ENCODE results near the gene PPRC1.
A peak's percentile ranks its signal among the peaks of the same experiment; 100 is the strongest.

PPRC1 gene

GRCh38 chr10:102117391-102118159, 15.3 kb upstream of the PPRC1 start:
- no peak for DNase-seq
- Histone ChIP-seq H3K27me3 (replicated peaks; ENCODE audit: insufficient read depth, low read length) (no peaks in the 10 kb centered on the region), H3K79me2 (ENCODE audit: low read length) (peaks cover 67% of the 10 kb centered on the region), H3K4me2 (ENCODE audit: low read depth, low read length) (no peak overlapping the region), H3K4me1 (ENCODE audit: low read length) (peaks cover 44% of the 10 kb centered on the region), H3K9ac (ENCODE audit: low read length) (no peak overlapping the region), H4K20me1 (ENCODE audit: insufficient read depth, low read length) (no peaks in the 10 kb centered on the region), H3K9me3 (replicated peaks; ENCODE audit: insufficient read depth, low read length) (no peaks in the 10 kb centered on the region), H3K4me3 (ENCODE audit: low read length) (no peak overlapping the region), H2AFZ (ENCODE audit: low read length) (no peak overlapping the region), H3K27ac (ENCODE audit: low read length) (no peak overlapping the region), H3K36me3 (replicated peaks; ENCODE audit: insufficient read depth, low read length) (no peaks in the 10 kb centered on the region), H3K9me2 (replicated peaks; ENCODE audit: insufficient read depth, low read length) (no peaks in the 10 kb centered on the region), H3F3A (ENCODE audit: insufficient read depth, low read length) (peaks cover 7% of the 10 kb centered on the region; the same call in 1 of the 2 replicates)
- TF ChIP-seq EZH2phosphoT487 (IDR thresholded peaks at IDR 0.05; ENCODE audit: low read length) (no peak), EZH2 (optimal IDR thresholded peaks at IDR 0.05; ENCODE audit: low read depth, low read length) (no peak)
- TF ChIP-seq, protein P1, sequence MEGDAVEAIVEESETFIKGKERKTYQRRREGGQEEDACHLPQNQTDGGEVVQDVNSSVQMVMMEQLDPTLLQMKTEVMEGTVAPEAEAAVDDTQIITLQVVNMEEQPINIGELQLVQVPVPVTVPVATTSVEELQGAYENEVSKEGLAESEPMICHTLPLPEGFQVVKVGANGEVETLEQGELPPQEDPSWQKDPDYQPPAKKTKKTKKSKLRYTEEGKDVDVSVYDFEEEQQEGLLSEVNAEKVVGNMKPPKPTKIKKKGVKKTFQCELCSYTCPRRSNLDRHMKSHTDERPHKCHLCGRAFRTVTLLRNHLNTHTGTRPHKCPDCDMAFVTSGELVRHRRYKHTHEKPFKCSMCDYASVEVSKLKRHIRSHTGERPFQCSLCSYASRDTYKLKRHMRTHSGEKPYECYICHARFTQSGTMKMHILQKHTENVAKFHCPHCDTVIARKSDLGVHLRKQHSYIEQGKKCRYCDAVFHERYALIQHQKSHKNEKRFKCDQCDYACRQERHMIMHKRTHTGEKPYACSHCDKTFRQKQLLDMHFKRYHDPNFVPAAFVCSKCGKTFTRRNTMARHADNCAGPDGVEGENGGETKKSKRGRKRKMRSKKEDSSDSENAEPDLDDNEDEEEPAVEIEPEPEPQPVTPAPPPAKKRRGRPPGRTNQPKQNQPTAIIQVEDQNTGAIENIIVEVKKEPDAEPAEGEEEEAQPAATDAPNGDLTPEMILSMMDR (IDR thresholded peaks at IDR 0.05; ENCODE audit: low read length): no peak

GRCh38 chr10:102118867-102119266, 14.0 kb upstream of the PPRC1 start:
- DNase-seq: no peak
- H2AFZ ChIP-seq (ENCODE audit: low read length): no peak overlapping the region

DNA sequence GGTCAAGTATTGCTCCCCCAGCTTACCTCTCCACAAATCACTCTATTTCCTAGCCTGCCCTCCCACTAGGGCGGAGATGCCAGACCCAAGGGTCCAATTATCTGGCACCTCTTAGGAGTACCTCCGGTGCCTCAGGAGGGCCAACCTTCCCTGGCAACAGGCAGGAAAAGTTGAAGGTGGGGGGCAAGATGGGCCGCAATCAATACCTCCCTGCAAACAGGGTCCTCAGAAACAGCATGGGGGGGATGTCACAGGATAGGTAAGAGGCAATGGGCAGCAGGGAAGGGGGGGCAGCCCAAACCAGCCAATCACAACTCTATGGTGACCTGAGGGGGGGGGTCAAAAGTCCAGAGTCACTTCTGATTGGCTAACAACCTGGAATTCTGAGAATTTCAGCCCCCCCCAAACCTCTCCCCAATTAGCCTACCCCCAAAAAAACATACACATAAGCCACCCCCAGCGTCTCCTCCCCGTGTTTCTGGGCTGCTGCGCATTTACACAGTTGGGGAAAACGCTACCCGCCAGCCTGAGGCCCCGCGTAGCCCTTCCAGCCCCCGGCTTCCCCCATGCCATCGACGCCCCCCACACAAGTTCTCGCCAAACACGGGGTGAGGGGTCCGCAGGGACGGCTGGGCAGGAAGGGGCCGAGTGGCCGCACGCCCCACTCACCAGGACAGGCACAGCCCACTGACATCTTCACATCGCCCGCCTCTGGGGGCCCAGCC, 13.3 kb upstream of the PPRC1 start:
- H3K4me3 ChIP-seq (ENCODE audit: low read length): peak overlapping the region; percentile 95
- no peaks in the 10 kb centered on the region for H3K36me3 ChIP-seq (replicated peaks; ENCODE audit: insufficient read depth, low read length)
- H4K20me1 ChIP-seq (ENCODE audit: insufficient read depth, low read length): no peaks in the 10 kb centered on the region

More at GRCh38 chr10:102118867-102119266, 14.0 kb upstream of the PPRC1 start:
- Histone ChIP-seq H4K20me1 (ENCODE audit: insufficient read depth, low read length) (no peaks in the 10 kb centered on the region), H3K4me2 (ENCODE audit: low read depth, low read length) (peak overlapping the region; percentile 90; the same call in 1 of the 2 replicates), H3K9me2 (replicated peaks; ENCODE audit: insufficient read depth, low read length) (no peaks in the 10 kb centered on the region), H3K27me3 (replicated peaks; ENCODE audit: insufficient read depth, low read length) (no peaks in the 10 kb centered on the region), H3F3A (ENCODE audit: insufficient read depth, low read length) (peaks cover 7% of the 10 kb centered on the region; the same call in 1 of the 2 replicates), H3K4me1 (ENCODE audit: low read length) (peaks cover 31% of the 10 kb centered on the region), H3K4me3 (ENCODE audit: low read length) (no peak overlapping the region), H3K36me3 (replicated peaks; ENCODE audit: insufficient read depth, low read length) (no peaks in the 10 kb centered on the region), H3K27ac (ENCODE audit: low read length) (no peak overlapping the region), H3K9me3 (replicated peaks; ENCODE audit: insufficient read depth, low read length) (no peaks in the 10 kb centered on the region), H3K9ac (ENCODE audit: low read length) (no peak overlapping the region), H3K79me2 (ENCODE audit: low read length) (peaks cover 54% of the 10 kb centered on the region)
- TF ChIP-seq EZH2 (optimal IDR thresholded peaks at IDR 0.05; ENCODE audit: low read depth, low read length) (no peak), EZH2phosphoT487 (IDR thresholded peaks at IDR 0.05; ENCODE audit: low read length) (no peak)
- TF ChIP-seq, protein P1 (IDR thresholded peaks at IDR 0.05; ENCODE audit: low read length): no peak

More for the DNA sequence above, 13.3 kb upstream of the PPRC1 start:
- H3K9me3 ChIP-seq (replicated peaks; ENCODE audit: insufficient read depth, low read length): no peaks in the 10 kb centered on the region
- H3K27ac ChIP-seq (ENCODE audit: low read length): no peak overlapping the region
- peaks cover 31% of the 10 kb centered on the region for H3K4me1 ChIP-seq (ENCODE audit: low read length)
- H3K79me2 ChIP-seq (ENCODE audit: low read length): peaks cover 49% of the 10 kb centered on the region
- H2AFZ ChIP-seq (ENCODE audit: low read length): peak overlapping the region; percentile 80
- TF ChIP-seq, protein P1 (IDR thresholded peaks at IDR 0.05; ENCODE audit: low read length): no peak
- TF ChIP-seq EZH2phosphoT487 (IDR thresholded peaks at IDR 0.05; ENCODE audit: low read length) (no peak), EZH2 (optimal IDR thresholded peaks at IDR 0.05; ENCODE audit: low read depth, low read length) (no peak)
- H3K9me2 ChIP-seq (replicated peaks; ENCODE audit: insufficient read depth, low read length): no peaks in the 10 kb centered on the region
- peak overlapping the region; percentile 83 for H3K9ac ChIP-seq (ENCODE audit: low read length)
- H3K27me3 ChIP-seq (replicated peaks; ENCODE audit: insufficient read depth, low read length): no peaks in the 10 kb centered on the region
- H3F3A ChIP-seq (ENCODE audit: insufficient read depth, low read length): peaks cover 7% of the 10 kb centered on the region; the same call in 1 of the 2 replicates
- peak; percentile 18 for DNase-seq
- H3K4me2 ChIP-seq (ENCODE audit: low read depth, low read length): peak overlapping the region; percentile 90

All from MM.1S (cell line).